ENCODE measurements around the gene GATAD2B.
A peak's percentile ranks its signal among the peaks of the same experiment; 100 is the strongest.

GATAD2B gene

DNA sequence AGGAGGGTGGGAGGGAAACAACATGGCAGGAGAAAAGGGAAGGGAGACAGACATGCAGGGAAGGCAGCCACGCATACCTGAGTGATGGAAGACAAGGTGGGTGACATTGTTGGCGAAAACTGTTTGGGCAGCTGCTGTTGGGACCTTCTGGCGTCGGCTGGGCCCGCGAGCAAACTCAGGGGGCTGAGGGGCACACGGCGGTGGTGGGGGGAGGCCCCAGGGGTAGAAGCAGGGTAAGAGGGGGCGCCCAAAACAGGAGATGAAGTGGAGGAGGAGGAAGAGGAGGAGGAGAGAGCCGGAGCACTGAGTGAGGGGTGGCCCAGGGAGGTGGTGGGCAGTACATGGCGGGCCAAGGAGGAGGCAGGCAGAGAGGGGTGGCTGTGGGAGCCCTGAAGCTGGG, 28.4 kb upstream of the GATAD2B start:
- no peak for DNase-seq

DNA sequence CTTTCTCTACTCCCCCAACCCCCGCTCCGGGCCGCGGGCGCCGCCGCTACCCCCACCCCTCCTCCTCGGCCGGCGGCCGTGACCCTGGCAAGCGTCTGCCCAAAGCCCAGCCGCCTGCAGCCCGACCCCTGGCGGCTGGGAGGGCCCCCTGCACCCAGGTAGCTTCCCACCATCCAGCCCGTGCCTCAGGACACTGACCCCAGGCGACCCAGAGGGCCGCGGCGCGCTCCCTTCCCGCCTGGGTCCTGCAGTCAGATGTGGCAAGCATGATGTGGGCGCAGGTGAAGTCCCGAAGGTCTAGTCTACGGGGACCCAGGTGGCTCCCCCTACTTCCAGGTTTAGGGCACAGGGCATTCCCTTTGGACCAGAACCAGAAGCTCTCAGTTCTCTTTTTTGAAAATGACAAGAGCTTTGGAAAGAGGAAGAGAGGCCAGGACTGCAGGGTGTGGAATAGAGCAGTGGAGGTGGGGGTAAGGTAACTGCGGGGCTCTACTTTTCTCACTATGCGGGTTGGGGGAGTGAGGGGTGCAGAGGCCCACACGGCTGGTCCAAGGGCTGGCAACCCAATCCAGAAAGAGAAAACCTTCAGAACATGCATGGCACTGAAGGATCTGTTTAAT, 24.0 kb upstream of the GATAD2B start, which contains the start of gene DENND4B:
TSS of gene DENND4B (minus strand) at position 97 of the 620 bp plus-strand sequence. CDS start 2,344 bp downstream, outside the sequence.
- DNase-seq: no peak

- peak; percentile 71 for DNase-seq
Observed at GRCh38 chr1:153945795-153946621, 23.2 kb upstream of the GATAD2B start.

GRCh38 chr1:153945131-153945794, 22.5 kb upstream of the GATAD2B start:
- peak; percentile 86 for DNase-seq

DNA sequence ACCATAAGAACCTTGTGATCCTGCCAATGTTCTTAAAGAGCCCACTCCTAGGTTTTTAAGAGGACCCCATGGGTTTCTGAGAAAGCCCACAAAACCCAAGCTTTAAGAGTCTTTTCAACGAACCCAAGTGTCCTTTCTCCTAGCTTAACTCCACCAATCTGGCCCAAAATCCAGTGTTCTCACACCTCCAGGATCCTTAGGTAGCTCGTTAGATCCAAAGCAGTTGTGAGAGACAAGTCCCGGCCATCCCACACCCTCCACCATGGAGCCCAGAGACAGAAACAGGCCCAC, 22.0 kb upstream of the GATAD2B start:
- DNase-seq: no peak

- DNase-seq: no peak
Observed at GRCh38 chr1:153944005-153944826, 21.4 kb upstream of the GATAD2B start.

GRCh38 chr1:153942766-153943549, 20.2 kb upstream of the GATAD2B start:
- DNase-seq: no peak

DNA sequence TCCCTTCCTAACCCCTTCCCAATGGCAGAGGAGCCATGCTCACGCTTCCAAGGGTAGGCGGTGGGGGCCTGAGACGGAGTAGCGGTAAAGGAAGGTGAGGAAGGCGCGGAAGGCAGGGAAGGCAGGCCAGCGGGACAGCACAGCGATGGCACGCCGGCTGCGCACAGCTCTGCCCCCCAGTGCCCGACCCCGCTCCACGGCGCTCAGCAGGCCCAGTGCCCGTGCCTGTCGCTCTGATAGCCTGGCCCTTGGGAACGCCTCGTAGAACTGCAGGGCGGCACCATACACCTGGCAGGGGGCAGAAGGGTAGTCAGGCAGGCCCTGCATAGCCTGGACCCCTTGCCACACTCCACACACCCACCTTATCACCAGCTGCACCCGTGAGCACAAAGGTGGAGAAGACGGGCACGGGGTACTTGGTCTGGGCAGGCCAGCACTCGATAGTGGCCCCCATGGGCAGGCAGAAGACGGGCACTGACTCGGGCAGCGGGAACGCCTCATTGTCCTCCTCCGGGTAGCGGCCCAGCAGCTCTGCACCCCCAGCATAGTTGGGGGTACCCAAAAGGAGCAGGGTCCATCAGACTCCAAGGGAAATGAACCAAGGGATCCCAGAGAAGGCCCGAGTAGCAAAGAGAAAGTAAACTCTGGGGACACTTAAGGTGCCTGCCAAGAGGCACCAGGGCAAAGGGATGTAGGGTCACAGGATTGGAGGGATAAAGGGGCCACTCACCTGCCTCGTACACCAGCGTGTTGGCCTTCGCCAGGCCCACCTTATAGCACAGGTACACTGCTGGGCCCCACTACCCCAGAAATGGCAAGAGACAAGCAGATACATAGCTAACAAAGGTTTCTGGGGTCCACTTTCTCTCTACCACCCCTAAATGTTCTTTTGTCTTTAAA, 19.3 kb upstream of the GATAD2B start:
- no peak for DNase-seq

DNA sequence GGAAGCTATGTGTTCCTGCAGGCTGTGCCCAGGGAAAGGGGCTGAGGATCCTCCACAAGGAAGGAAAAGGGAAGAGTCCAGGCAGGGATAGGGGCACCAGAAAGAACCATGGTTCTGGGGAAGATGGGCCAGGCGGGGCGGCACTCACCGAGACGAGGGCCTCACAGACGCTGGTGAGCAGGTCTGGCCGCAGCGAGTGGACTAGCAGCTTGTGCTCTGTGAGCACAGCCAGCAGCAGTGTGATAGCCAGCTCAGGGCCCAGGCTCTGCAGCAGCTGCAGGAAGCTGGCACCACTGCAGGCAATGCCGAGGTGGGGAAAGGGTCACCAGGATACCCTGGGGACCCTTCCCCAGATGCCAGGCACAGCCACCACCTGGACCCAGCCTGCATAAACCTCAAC, 18.0 kb upstream of the GATAD2B start:
- no peak for DNase-seq

- DNase-seq: no peak
Observed at GRCh38 chr1:153939476-153939875, 16.7 kb upstream of the GATAD2B start.

DNA sequence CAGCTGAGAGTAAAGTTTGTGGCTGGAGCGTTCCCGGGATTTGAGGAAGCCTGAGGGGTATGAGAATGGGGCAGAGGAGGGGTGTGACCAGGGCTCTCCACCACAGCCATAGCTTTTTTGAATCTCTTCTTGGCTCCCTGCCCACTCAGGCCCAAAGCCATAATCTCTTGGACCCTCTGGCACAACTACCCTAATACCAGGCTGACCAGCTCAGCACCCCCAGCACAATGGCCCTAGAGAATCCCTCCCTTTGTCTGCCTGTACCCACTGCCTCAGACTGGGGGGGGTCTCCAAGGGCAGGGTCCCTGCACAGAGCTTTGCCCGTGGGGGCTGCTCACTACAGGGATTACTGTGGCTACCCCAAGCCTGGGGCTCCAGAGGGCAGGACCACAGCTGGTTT, 16.2 kb upstream of the GATAD2B start:
- no peak for DNase-seq

DNA sequence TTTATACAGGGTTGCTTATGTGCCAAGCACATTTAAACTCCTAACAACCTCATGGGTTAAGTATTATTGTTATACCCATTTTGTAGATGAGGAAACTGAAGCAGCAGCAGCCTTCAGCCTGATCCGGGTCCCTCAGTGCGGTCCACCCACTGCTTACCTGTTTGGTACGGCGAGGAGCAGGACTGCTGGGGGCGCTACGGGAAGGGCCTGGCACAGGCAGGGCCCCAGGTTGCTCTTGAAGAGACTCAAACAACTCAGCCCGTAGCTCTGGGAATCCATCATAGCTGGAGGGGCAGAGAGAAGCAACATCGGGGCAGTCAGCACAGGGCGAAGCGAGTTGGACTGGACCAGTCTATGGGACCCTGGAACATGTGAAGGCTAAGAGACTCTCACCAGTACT, 14.6 kb upstream of the GATAD2B start:
- no peak for DNase-seq

DNA sequence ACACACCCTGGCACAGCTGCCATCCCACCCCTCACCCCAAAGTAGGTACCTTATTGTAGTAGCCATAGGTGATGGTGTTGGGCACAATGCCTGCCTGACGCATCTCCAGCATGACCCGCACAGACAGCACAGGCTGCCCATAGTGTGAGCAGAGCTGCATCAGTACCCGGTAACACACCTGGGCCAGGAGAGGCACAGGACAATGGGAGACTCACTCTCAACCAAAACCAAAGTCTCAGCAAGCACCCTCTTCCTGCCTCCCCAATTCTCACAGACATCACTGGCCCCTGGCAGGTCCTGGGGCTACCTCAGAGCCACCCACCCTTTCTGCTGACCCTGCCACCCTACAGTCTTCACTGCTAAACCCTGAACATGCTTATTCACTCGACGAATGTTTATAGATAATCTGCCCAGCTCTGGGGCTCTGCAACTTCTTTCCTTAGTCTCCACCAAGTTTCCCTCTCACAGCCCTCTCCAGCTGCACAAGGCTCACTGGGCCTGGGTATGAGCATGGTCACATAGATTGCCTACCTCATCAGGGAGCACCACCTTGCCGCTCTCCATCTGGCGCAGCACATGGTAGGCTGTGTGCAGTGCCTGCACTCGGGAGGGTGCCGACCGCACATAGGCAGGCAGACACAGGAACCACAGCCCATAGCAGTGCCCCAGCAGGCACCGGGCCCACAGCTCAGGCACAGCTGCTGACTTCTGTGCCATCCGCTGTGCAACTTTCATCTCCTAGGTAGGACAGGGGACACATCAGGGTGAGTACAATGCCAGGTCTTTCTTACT, 13.4 kb upstream of the GATAD2B start:
- no peak for DNase-seq

- no peak for DNase-seq
Observed at GRCh38 chr1:153934746-153935145, 12.0 kb upstream of the GATAD2B start.

- DNase-seq: no peak
Observed at GRCh38 chr1:153933955-153934354, 11.2 kb upstream of the GATAD2B start.

GRCh38 chr1:153933430-153933829, 10.7 kb upstream of the GATAD2B start:
- no peak for DNase-seq

DNA sequence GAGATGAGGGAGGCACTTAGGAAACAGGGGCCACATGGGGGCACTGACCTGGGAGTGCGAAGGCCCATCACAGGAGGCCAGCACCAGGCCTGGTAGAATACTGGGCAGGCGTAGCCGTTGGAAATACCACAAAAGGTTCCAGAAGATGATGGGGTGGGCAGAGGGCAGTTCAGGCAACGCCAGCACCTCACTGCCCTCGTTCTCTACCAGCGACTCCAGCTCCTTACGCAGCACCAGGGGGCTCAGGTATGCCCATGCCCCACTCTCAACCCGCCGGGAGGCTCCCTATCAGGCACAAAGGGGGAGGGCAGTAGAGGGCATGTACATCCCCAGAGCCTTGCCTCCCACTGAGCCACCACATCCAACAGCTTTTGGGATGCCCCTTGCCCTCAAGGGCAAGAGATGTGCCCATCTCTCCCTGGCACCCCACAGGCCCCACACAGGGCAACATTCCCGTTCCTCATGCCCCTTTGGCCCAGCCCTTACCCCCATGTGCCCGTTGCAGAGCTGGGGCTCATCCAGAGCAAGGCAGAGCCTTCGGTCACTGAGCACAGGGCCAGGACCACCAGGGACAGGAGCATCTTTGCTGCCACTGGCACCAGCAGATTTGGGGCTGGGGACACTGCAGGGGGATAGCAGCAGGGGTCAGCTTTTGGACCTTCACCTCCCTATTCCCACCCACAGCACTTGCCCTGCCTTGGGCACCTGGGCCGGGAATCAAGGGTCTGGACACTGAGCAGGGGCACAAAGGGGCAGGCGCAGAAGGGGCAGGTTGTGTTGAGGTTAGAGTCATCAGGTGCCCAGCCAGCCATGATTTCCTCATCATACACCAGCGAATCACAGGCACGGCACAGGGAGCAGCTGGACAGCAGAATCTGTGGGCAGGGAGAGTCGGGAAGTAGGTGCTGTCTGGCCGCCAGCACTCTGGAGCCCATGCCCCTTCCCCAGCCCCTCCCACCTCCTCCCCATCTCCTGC, 9.7 kb upstream of the GATAD2B start:
- DNase-seq: no peak

DNA sequence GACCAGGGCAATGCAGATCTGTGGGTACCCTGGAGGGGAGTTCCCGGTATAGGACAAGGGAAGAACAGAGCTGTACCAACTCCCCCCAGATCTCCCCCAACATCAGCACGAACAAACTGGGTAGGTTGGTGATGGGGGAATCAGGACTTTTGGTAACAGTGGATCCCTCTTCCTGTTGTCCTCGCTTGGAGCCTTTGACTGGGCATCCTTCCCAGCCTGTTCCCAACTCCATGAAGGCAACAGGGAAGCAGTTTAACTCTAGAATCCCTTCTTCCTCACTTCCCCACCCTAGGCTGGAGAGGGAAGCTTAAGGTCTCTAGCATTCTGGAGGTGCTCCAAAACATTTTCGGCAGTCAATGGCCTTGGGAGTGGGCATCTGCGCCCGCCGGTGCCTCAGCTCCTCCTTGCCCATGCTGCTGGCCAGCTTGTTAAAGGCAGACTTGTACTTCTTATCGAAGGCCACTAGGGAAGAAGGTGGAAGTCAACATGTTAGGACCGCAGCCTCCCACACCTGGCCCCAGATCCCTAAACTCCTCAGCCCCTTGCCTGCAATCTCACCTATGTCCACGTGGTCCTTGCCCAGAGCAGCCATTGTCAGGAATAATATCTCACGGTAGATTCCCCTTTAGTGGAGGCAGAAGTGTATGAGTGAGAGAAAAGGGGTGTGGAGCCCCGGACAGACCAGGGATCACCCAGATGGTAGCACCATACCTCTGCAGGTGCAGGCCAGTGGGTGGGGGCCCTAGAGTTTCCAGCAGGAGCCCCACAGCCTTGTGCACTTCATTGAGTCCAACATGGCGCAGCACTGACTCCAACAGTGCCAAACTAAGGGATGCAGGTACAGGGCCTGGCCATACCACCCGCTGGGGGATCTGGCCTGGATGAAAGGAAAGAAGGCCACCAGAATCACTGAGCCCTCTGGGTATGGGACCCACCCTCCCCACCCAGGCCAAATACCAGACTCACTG, 7.5 kb upstream of the GATAD2B start:
- no peak for DNase-seq
